ENCODE data around the gene PHACTR1. TPM values are rescaled to one million over a fixed set of nuclear protein-coding genes. Genes with fewer than 3 reads are reported as not detected.
"Not testable (repeated sequence)": the region's sequence is repeated elsewhere in the genome, so short reads cannot be mapped to it uniquely, and the experiment has no call there.

The PHACTR1 gene
- total and polyA plus RNA-seq, 12 donors = 0.77 to 16.0 (median 3.5) TPM

DNA sequence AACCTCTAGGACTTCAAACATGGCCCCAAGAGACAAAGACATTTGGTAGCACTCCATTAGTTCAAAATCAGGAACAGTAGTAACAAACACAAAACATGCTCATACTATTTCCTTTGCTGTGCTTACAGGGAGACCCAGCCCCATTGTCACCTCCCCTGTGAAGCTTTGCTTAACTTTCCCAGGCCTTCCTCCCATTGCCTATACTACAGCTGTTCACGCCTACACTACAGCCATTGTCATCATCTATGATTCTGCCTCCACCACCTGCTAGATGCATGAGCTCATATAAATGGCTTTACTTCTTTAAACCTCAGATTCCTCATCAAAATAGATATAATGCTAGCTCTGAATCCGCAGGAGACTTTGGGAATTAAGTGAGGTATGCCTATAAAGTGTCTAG lies 8.7 kb downstream of the PHACTR1 start:
- Histone ChIP-seq H3K4me3 (no peak overlapping the region), H3K27me3 (peaks cover 3% of the 10 kb centered on the region), H3K4me1 (replicated peaks in 1 of 2) (no peaks in the 10 kb centered on the region), H3K9me3 (replicated peaks in 1 of 3) (no peaks in the 10 kb centered on the region), H3K27ac (no peak overlapping the region), H3K36me3 (replicated peaks in 1 of 2) (no peaks in the 10 kb centered on the region)
- intact Hi-C loops (cut with DNase I) = no loop called here
- TF ChIP-seq, protein P1, sequence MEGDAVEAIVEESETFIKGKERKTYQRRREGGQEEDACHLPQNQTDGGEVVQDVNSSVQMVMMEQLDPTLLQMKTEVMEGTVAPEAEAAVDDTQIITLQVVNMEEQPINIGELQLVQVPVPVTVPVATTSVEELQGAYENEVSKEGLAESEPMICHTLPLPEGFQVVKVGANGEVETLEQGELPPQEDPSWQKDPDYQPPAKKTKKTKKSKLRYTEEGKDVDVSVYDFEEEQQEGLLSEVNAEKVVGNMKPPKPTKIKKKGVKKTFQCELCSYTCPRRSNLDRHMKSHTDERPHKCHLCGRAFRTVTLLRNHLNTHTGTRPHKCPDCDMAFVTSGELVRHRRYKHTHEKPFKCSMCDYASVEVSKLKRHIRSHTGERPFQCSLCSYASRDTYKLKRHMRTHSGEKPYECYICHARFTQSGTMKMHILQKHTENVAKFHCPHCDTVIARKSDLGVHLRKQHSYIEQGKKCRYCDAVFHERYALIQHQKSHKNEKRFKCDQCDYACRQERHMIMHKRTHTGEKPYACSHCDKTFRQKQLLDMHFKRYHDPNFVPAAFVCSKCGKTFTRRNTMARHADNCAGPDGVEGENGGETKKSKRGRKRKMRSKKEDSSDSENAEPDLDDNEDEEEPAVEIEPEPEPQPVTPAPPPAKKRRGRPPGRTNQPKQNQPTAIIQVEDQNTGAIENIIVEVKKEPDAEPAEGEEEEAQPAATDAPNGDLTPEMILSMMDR (IDR thresholded peaks at IDR 0.05) = no peak
- no peak for TF ChIP-seq POLR2A (IDR thresholded peaks at IDR 0.05)
- WGBS, 4 donors = 48 to 71% (median 54%) methylated on average over 2 of the region's 2 CpGs
- no peak for DNase-seq

DNA sequence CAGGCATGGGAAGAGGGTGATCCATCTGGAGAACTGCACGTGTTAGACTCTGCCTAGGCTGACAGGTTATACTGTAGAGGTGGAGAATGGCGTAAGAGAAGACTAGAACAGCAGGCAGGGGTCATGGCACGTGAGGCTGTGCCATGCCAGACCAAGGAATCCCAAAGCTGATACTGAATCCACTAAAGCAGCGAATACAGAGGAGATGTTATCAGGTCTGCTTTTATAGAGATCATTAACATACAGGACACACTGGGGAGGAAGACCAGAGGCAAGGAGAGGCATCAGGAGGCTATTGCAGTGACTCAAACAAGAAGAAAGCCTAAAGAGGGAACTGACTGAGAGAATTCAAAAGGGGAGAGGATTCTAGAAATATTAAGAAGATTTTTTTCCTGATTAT lies 12.9 kb downstream of the PHACTR1 start:
- no peaks in the 10 kb centered on the region for H3K4me1 ChIP-seq (replicated peaks in 1 of 2)
- intact Hi-C loops (cut with DNase I) = no loop called here
- no peak for TF ChIP-seq POLR2A (IDR thresholded peaks at IDR 0.05)
- TF ChIP-seq, protein P1 (IDR thresholded peaks at IDR 0.05) = no peak
- H3K9me3 ChIP-seq (replicated peaks in 1 of 3) = no peaks in the 10 kb centered on the region
- no peak overlapping the region for H3K27ac ChIP-seq
- 51 to 61% (median 56%) methylated on average over 4 of the region's 4 CpGs for WGBS, 4 donors
- no peak overlapping the region for H3K4me3 ChIP-seq
- H3K27me3 ChIP-seq = peaks cover 3% of the 10 kb centered on the region
- DNase-seq = no peak
- no peaks in the 10 kb centered on the region for H3K36me3 ChIP-seq (replicated peaks in 1 of 2)

DNA sequence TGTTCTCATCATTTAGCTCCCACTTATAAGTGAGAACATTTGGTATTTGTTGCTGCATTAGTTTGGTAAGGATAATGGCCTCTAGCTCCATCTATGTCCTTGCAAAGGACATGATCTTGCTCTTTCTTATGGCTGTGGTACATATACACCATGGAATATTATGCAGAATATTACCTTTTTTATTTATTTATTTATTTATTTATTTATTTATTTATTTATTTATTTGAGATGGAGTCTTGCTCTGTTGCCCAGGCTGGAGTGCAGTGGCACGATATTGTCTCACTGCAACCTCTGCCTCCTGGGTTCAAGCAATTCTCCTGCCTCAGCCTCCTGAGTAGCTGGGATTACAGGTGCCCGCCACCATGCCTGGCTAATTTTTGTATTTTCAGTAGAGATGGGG lies 14.2 kb downstream of the PHACTR1 start:
- WGBS, 4 donors = 88 to 100% (median 95%) methylated on average over 2 of the region's 2 CpGs

DNA sequence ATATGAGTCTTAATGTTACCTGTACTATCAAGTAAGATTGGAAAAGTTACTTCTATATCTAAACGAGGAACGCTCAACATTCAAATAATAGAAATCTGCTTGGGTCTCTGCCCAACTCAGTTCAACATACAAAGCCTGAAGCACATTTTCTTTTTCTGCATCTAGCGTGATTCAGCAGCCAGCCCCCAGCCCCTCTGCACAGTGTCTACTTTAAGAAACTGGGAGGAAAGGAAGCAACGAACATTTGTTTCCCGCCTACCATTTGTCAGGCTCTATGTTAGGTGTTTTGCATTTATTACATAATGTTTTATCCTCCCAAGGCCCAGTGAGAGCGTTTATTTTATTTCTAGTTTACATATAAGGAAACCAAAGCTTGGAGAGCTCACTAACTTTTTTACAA lies 17.3 kb downstream of the PHACTR1 start:
- Histone ChIP-seq H3K9me3 (replicated peaks in 1 of 3) (no peaks in the 10 kb centered on the region), H3K4me3 (no peak overlapping the region), H3K27ac (no peak overlapping the region), H3K4me1 (replicated peaks in 1 of 2) (no peaks in the 10 kb centered on the region), H3K36me3 (replicated peaks in 1 of 2) (no peaks in the 10 kb centered on the region), H3K27me3 (no peaks in the 10 kb centered on the region)
- intact Hi-C loops (cut with DNase I) = no loop called here
- TF ChIP-seq, protein P1 (IDR thresholded peaks at IDR 0.05) = no peak
- TF ChIP-seq POLR2A (IDR thresholded peaks at IDR 0.05) = no peak
- WGBS, 4 donors = 56 to 67% (median 60%) methylated on average over 6 of the region's 6 CpGs
- no peak for DNase-seq

More for the DNA sequence above, 14.2 kb downstream of the PHACTR1 start:
- H3K9me3 ChIP-seq (replicated peaks in 1 of 3); H3K36me3 ChIP-seq (replicated peaks in 1 of 2); H3K27me3 ChIP-seq; H3K4me1 ChIP-seq (replicated peaks in 1 of 2); H3K4me3 ChIP-seq; intact Hi-C loops (cut with DNase I); DNase-seq; H3K27ac ChIP-seq: not testable (repeated sequence)

DNA sequence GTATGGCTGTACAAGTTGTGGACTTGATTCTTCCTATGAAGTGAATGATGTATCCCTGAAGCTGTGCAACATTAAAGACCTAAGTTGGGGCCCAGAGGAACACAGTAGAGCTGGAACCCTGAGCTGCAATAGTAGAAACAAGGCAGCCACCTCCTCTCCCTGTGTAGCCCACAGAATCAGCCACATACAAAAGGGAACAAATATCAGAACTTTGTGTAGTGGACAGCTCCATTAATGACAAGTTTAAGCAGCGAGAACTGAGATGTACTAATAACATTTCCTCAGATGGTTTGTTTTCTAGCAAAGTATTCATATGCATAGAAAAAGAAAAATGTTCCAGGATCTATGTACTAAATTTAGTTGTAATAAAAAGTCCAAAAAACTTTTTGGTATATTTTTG lies 19.2 kb downstream of the PHACTR1 start:
- TF ChIP-seq, protein P1 (IDR thresholded peaks at IDR 0.05) = no peak
- no peak for TF ChIP-seq POLR2A (IDR thresholded peaks at IDR 0.05)
- intact Hi-C loops (cut with DNase I) = no loop called here
- WGBS, 4 donors = 17 to 35% (median 27%) methylated on average over 1 of the region's 1 CpG

More for the DNA sequence above, 19.2 kb downstream of the PHACTR1 start:
- Histone ChIP-seq H3K27me3 (no peaks in the 10 kb centered on the region), H3K27ac (no peak overlapping the region), H3K9me3 (replicated peaks in 1 of 3) (no peaks in the 10 kb centered on the region), H3K36me3 (replicated peaks in 1 of 2) (no peaks in the 10 kb centered on the region), H3K4me1 (replicated peaks in 1 of 2) (no peaks in the 10 kb centered on the region), H3K4me3 (no peak overlapping the region)
- DNase-seq = no peak
